HEK293 (cell line): ENCODE results near the gene SLAMF9.

Source experiments
- CTCF ChIA-PET: fragments of 350-600 bp; formaldehyde crosslinking; extraction: SDS; loops from one replicate; lab custom pipeline; 2021; ENCODE audit warnings: antibody characterized with exemption; lab: Yijun Ruan, JAX
- POLR2A ChIA-PET: fragments of 300-600 bp; formaldehyde crosslinking; extraction: SDS; loops from one replicate; lab custom pipeline; 2020; ENCODE audit warnings: antibody characterized with exemption, inconsistent platforms; lab: Yijun Ruan, JAX
- H3K27ac ChIP-seq: fragments of 200-500 bp; sonication (Bioruptor generic); 2 replicates; pipeline ENCODE4 v1.5.1; 2014; ENCODE audit warnings: low read depth, low read length, control low read depth, inconsistent platforms; ENCODE audit errors: extremely low read depth
- H3K36me3 ChIP-seq, 2 experiments: fragments of 200-500 bp in 1 of 2; sonication (Bioruptor generic) in 1 of 2; 1 replicate in 1 of 2; 2 replicates in 1 of 2; pipeline ENCODE4 v1.5.1; 2014 to 2017; ENCODE audit warnings: inconsistent platforms in 2 of 2, low read length in 2 of 2; ENCODE audit not compliant: control insufficient read depth in 2 of 2, insufficient read depth in 1 of 2
- H3K4me1 ChIP-seq: fragments of 200-500 bp; sonication (Bioruptor generic); 2 replicates; pipeline ENCODE4 v1.5.1; 2014; ENCODE audit warnings: mild to moderate bottlenecking, low read length, inconsistent platforms; ENCODE audit not compliant: control insufficient read depth, insufficient read depth
- H3K4me3 ChIP-seq: 2 replicates; pipeline ENCODE4 v1.5.1; 2011; ENCODE audit warnings: low read depth, mild to moderate bottlenecking, control low read depth, low read length, moderate library complexity
- H3K9me3 ChIP-seq: fragments of 200-500 bp; sonication (Bioruptor generic); 2 replicates; pipeline ENCODE4 v1.5.1; 2014; ENCODE audit warnings: low read depth, low read length, inconsistent platforms; ENCODE audit not compliant: control insufficient read depth, insufficient read depth
- BCL11B ChIP-seq: fragments of 450-650 bp; formaldehyde crosslinking; IDR thresholded peaks from 2 replicates; pipeline ENCODE4 v1.5.1; 2016; ENCODE audit warnings: low read depth, missing biosample characterization, missing genetic modification characterization
- INSM2 ChIP-seq: fragments of 450-650 bp; formaldehyde crosslinking; IDR thresholded peaks from 2 replicates; pipeline ENCODE4 v1.5.1; 2016; ENCODE audit warnings: missing biosample characterization, missing genetic modification characterization
- KLF17 ChIP-seq: fragments of 450-650 bp; formaldehyde crosslinking; IDR thresholded peaks from 2 replicates; pipeline ENCODE4 v1.5.1; 2016; ENCODE audit warnings: missing biosample characterization, missing genetic modification characterization
- MZF1 ChIP-seq: fragments of 450-650 bp; formaldehyde crosslinking; IDR thresholded peaks from 2 replicates; pipeline ENCODE4 v1.5.1; 2017; ENCODE audit warnings: missing biosample characterization, missing genetic modification characterization, borderline replicate concordance
- OSR2 ChIP-seq: fragments of 450-650 bp; formaldehyde crosslinking; IDR thresholded peaks from 2 replicates; pipeline ENCODE4 v1.5.1; 2016; ENCODE audit warnings: missing biosample characterization, missing genetic modification characterization
- PRDM1 ChIP-seq: fragments of 450-650 bp; formaldehyde crosslinking; IDR thresholded peaks from 2 replicates; pipeline ENCODE4; 2016; ENCODE audit warnings: missing biosample characterization, missing genetic modification characterization
- PRDM6 ChIP-seq: fragments of 450-650 bp; formaldehyde crosslinking; IDR thresholded peaks from 2 replicates; pipeline ENCODE4 v1.5.1; 2017; ENCODE audit warnings: missing biosample characterization, missing genetic modification characterization
- REPIN1 ChIP-seq: fragments of 450-650 bp; formaldehyde crosslinking; IDR thresholded peaks from 2 replicates; pipeline ENCODE4 v1.5.1; 2017; ENCODE audit warnings: missing biosample characterization, missing genetic modification characterization, low read depth
- SETDB1 ChIP-seq: IDR thresholded peaks from one replicate; pipeline ENCODE4 v1.6.1; 2017; ENCODE audit warnings: mild to moderate bottlenecking, low read length, moderate library complexity, mixed read lengths; ENCODE audit not compliant: insufficient read length
- YY2 ChIP-seq: fragments of 450-650 bp; formaldehyde crosslinking; IDR thresholded peaks from 2 replicates; pipeline ENCODE4 v1.5.1; 2016; ENCODE audit warnings: missing biosample characterization, missing genetic modification characterization
- ZFP41 ChIP-seq: fragments of 450-650 bp; formaldehyde crosslinking; IDR thresholded peaks from 2 replicates; pipeline ENCODE4 v1.5.1; 2016; ENCODE audit warnings: missing biosample characterization, missing genetic modification characterization, borderline replicate concordance
- ZFP69B ChIP-seq: fragments of 450-650 bp; formaldehyde crosslinking; IDR thresholded peaks from 2 replicates; pipeline ENCODE4 v1.5.1; 2016; ENCODE audit warnings: missing biosample characterization, missing genetic modification characterization
- ZNF112 ChIP-seq: fragments of 450-650 bp; formaldehyde crosslinking; IDR thresholded peaks from 2 replicates; pipeline ENCODE4 v1.5.0; 2017; ENCODE audit warnings: missing biosample characterization, missing genetic modification characterization
- ZNF114 ChIP-seq: fragments of 450-650 bp; formaldehyde crosslinking; IDR thresholded peaks from 2 replicates; pipeline ENCODE4 v1.5.0; 2017; ENCODE audit warnings: missing biosample characterization, missing genetic modification characterization
- ZNF157 ChIP-seq: fragments of 450-650 bp; formaldehyde crosslinking; IDR thresholded peaks from 2 replicates; pipeline ENCODE4 v1.5.1; 2016; ENCODE audit warnings: missing biosample characterization, missing genetic modification characterization
- ZNF18 ChIP-seq: fragments of 450-650 bp; formaldehyde crosslinking; IDR thresholded peaks from 2 replicates; pipeline ENCODE4 v1.5.1; 2016; ENCODE audit warnings: missing biosample characterization, missing genetic modification characterization
- ZNF292 ChIP-seq: fragments of 450-650 bp; formaldehyde crosslinking; IDR thresholded peaks from 2 replicates; pipeline ENCODE4 v1.5.1; 2016; ENCODE audit warnings: low read depth, missing biosample characterization, missing genetic modification characterization, borderline replicate concordance
- ZNF354C ChIP-seq: fragments of 450-650 bp; formaldehyde crosslinking; IDR thresholded peaks from 2 replicates; pipeline ENCODE4 v1.5.1; 2016; ENCODE audit warnings: missing biosample characterization, missing genetic modification characterization, low read depth, borderline replicate concordance
- ZNF404 ChIP-seq: fragments of 450-650 bp; formaldehyde crosslinking; IDR thresholded peaks from 2 replicates; pipeline ENCODE4 v1.5.1; 2017; ENCODE audit warnings: missing biosample characterization, missing genetic modification characterization
- ZNF423 ChIP-seq: fragments of 450-650 bp; formaldehyde crosslinking; IDR thresholded peaks from 2 replicates; pipeline ENCODE4 v1.5.1; 2016; ENCODE audit warnings: missing biosample characterization, missing genetic modification characterization
- ZNF549 ChIP-seq: fragments of 450-650 bp; IDR thresholded peaks from 2 replicates; pipeline ENCODE4 v1.5.1; 2018; ENCODE audit warnings: missing biosample characterization, missing genetic modification characterization, mild to moderate bottlenecking, inconsistent platforms, moderate library complexity
- ZNF571 ChIP-seq: fragments of 450-650 bp; formaldehyde crosslinking; IDR thresholded peaks from 2 replicates; pipeline ENCODE4 v1.5.0; 2017; ENCODE audit warnings: missing biosample characterization, missing genetic modification characterization
- ZNF585B ChIP-seq: fragments of 450-650 bp; formaldehyde crosslinking; IDR thresholded peaks from 2 replicates; pipeline ENCODE4 v1.5.1; 2016; ENCODE audit warnings: missing biosample characterization, missing genetic modification characterization
- ZNF623 ChIP-seq: fragments of 450-650 bp; formaldehyde crosslinking; IDR thresholded peaks from 2 replicates; pipeline ENCODE4 v1.5.1; 2016; ENCODE audit warnings: missing biosample characterization, missing genetic modification characterization
- ZNF639 ChIP-seq: fragments of 450-650 bp; formaldehyde crosslinking; IDR thresholded peaks from 2 replicates; pipeline ENCODE4 v1.5.1; 2016; ENCODE audit warnings: missing biosample characterization, missing genetic modification characterization
- ZNF677 ChIP-seq: fragments of 450-650 bp; IDR thresholded peaks from 2 replicates; pipeline ENCODE4 v1.5.0; 2018; ENCODE audit warnings: missing biosample characterization, mild to moderate bottlenecking, missing genetic modification characterization, moderate library complexity
- ZNF692 ChIP-seq: fragments of 450-650 bp; formaldehyde crosslinking; IDR thresholded peaks from 2 replicates; pipeline ENCODE4 v1.5.1; 2016; ENCODE audit warnings: missing biosample characterization, missing genetic modification characterization
- ZSCAN30 ChIP-seq: fragments of 450-650 bp; IDR thresholded peaks from 2 replicates; pipeline ENCODE4 v1.5.1; 2018; ENCODE audit warnings: missing biosample characterization, mild to moderate bottlenecking, missing genetic modification characterization, moderate library complexity

Gene SLAMF9

GRCh38 chr1:159994896-159995295 is 40.9 kb upstream of the SLAMF9 start:
- TF ChIP-seq ZNF423 (tag by site-specific recombination) (no peak), INSM2 (tag by site-specific recombination) (no peak), KLF17 (tag by site-specific recombination) (no peak), ZNF292 (tag by site-specific recombination) (no peak), ZNF692 (tag by site-specific recombination) (no peak), ZNF623 (tag by site-specific recombination) (no peak), ZNF404 (tag by site-specific recombination) (no peak), ZNF157 (tag by site-specific recombination) (no peak), ZNF571 (no peak), PRDM6 (tag by site-specific recombination) (no peak), ZNF114 (tag by site-specific recombination) (no peak), ZNF354C (tag by site-specific recombination) (no peak), ZSCAN30 (no peak), ZNF585B (tag by site-specific recombination) (no peak), ZFP69B (tag by site-specific recombination) (no peak), ZNF677 (tag by site-specific recombination) (no peak), SETDB1 (no peak), ZNF112 (no peak)
- ChIA-PET CTCF (interaction anchor here (0.6 to 4.9 kb wide), 3 partner anchors 8 to 51 kb away, joined by 4 to 40 read pairs (median 4); no protein-coding TSS in a partner anchor), POLR2A (no interaction called here)
- Histone ChIP-seq H3K4me1 (no peaks in the 10 kb centered on the region), H3K36me3 (no peaks in the 10 kb centered on the region), H3K4me3 (no peak overlapping the region), H3K27ac (no peak overlapping the region), H3K9me3 (no peaks in the 10 kb centered on the region)

GRCh38 chr1:159993911-159994310 is 39.9 kb upstream of the SLAMF9 start:
- ChIA-PET CTCF (interaction anchor here (0.6 to 4.9 kb wide), 6 partner anchors 13 to 57 kb away, joined by 3 to 40 read pairs (median 4); no protein-coding TSS in a partner anchor), POLR2A (no interaction called here)
- no peaks in the 10 kb centered on the region for H3K36me3 ChIP-seq
- H3K27ac ChIP-seq, result no peak overlapping the region
- no peaks in the 10 kb centered on the region for H3K4me1 ChIP-seq
- H3K4me3 ChIP-seq, result no peak overlapping the region
- H3K9me3 ChIP-seq, result no peaks in the 10 kb centered on the region
- TF ChIP-seq BCL11B (tag by site-specific recombination) (no peak), ZNF639 (no peak), ZFP41 (tag by site-specific recombination) (no peak), ZSCAN30 (no peak), YY2 (no peak), ZNF549 (no peak), MZF1 (tag by site-specific recombination) (no peak), OSR2 (no peak), REPIN1 (tag by site-specific recombination) (no peak), ZNF292 (tag by site-specific recombination) (no peak), PRDM1 (tag by site-specific recombination) (no peak), ZNF18 (tag by site-specific recombination) (no peak)
